Hepatocyte (in vitro differentiated cells): ENCODE data around the gene HOXD1.

ENCODE experiments used
- CTCF ChIP-seq: fragments of 200-600 bp; sonication (generic); IDR thresholded peaks from 2 replicates; pipeline ENCODE4 v1.5.1; 2016; ENCODE audit warnings: antibody characterized with exemption, mild to moderate bottlenecking; ENCODE audit not compliant: poor library complexity
- EZH2 ChIP-seq: fragments of 200-600 bp; sonication (generic); IDR thresholded peaks from 2 replicates; pipeline ENCODE4 v1.6.1; 2016; ENCODE audit warnings: antibody characterized with exemption, mild to moderate bottlenecking, borderline replicate concordance
- EZH2phosphoT487 ChIP-seq: fragments of 200-600 bp; sonication (generic); IDR thresholded peaks from one replicate; pipeline ENCODE4 v1.6.1; 2018; ENCODE audit warnings: antibody characterized with exemption, mild to moderate bottlenecking, low read depth, moderate library complexity; ENCODE audit not compliant: unreplicated experiment, severe bottlenecking

GRCh38 chr2:176177580-176178037 is 10.9 kb upstream of the HOXD1 start:
- no peak for TF ChIP-seq CTCF
- no peak for TF ChIP-seq EZH2phosphoT487
- TF ChIP-seq EZH2: no peak
